Left colon (tissue), 2 donors: ENCODE data around the gene GALNS. TPM values are rescaled to one million over a fixed set of nuclear protein-coding genes. Genes with fewer than 3 reads are reported as not detected.
"Not testable (repeated sequence)": the region's sequence is repeated elsewhere in the genome, so short reads cannot be mapped to it uniquely, and the experiment has no call there.

Experiments
- ATAC-seq: fragments of 200-7000 bp; cut with Tn5 transposase; one replicate; pipeline ENCODE4 v1.9.1; 2020; ENCODE audit warnings: mild to moderate bottlenecking, moderate library complexity
- DNase-seq, 2 donors: peaks; one replicate each; pipeline ENCODE4 v3.0.0-alpha.2; 2020
- intact Hi-C, 2 donors: fragments of 100-400 bp; cut with DNase I in 1 of 2; cut with micrococcal nuclease in 1 of 2; formaldehyde crosslinking; loops; one replicate each; pipeline versions ENCODE4 v1.11.2 to v1.14.0; 2022; cut with DNase I, micrococcal nuclease
- total RNA-seq, 2 donors: library from RNA; stranded (reverse); fragmentation: NEBNext Ultra II Directional; extraction: Animal tissue kit (Norgen Biotek cat#: 25700); gene quantifications; one replicate each; pipeline ENCODE4 v1.2.1, GENCODE V29; 2021
- donor health status: DM: no; HTN: no; CAD: no.
- donor health status: DM: yes; HTN: yes; CAD: no.

Gene GALNS
- total RNA-seq, 2 donors from 2014 or later = 39.1 to 43.5 TPM

DNA sequence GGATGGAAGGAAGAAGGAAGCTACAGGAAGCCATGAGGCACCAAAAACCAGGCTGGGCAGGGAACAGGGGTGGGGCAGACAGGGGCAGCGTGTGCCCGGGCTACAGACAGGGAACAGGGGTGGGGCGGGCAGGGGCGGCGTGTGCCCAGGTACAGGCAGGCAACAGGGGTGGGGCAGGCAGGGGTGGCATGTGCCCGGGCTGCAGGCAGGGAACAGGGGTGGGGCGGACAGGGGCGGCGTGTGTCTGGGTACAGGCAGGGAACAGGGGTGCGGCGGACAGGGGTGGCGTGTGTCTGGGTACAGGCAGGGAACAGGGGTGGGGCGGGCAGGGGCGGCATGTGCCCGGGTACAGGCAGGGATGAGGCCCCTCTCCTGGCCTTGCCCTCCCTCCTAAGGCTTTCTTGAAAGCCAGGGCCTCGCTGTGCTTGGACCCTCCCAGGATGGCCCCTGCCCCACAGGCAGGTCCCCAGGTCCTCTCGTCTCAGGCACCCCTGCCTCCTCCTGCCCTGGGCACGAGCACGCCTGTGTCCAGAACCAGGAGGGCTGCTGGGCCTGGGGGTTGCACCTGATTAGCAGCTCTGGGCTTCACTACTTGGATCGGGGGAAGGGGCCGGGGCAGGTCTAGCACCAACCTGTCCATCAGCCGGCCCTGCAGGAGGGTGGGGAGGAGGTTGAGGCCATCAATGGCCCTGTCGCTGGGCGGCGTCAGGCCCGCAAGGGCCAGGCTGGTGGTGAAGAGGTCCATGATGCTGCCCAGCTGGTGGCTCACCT is 30.5 kb downstream of the GALNS start:
- ATAC-seq = peak; percentile 84
- intact Hi-C loops = no loop called here

GRCh38 chr16:88825146-88825545 is 31.6 kb downstream of the GALNS start:
- DNase-seq = no peak
- intact Hi-C loops = no loop called here
- ATAC-seq = no peak

More for the DNA sequence above, 30.5 kb downstream of the GALNS start:
- DNase-seq = peak; percentile 55 to 91

GRCh38 chr16:88824256-88825077 is 32.3 kb downstream of the GALNS start:
- intact Hi-C loops = no loop called here
- ATAC-seq (no peak), DNase-seq (no peak)

- ATAC-seq, intact Hi-C loops: not testable (repeated sequence)
Observed at GRCh38 chr16:88823646-88824045, 33.1 kb downstream of the GALNS start.

DNA sequence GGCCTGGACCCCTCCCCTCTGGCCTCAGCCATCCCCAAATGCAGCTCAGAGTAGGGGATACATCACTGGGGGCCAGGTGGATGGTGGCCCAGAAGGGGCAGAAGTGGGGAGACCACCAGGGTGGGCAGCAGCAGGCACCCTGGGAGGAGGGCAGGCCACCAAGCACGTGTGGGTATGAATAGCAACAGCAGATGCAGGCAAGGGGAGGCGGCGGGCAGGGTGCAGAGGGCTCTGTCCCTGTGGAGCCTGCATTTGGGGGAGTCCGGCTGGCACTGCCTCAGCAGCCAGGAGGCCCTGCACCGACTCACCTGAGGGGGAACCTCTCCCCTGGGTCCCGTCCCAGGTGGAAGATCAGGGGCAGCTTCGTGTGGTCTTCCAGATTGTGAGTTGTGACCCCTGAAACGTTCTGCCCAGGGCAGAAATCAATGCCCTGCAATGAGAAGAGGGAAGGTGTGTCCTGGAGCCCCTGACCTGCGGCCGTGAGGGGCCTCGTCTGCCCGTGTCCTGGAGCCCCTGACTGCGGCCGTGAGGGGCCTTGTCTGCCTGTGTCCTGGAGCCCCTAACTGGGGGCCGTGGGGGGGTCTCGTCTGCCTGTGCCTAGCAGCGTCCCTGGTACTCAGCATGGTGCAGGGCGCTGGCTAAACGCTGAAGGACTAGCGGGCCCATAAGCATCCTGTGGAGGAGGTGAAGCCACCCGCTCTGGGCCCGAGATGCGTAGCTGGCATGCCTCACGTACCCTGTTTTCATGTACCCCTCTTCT is 34.3 kb downstream of the GALNS start:
- intact Hi-C loops = no loop called here
- no peak for ATAC-seq
- no peak for DNase-seq

More at GRCh38 chr16:88823646-88824045, 33.1 kb downstream of the GALNS start:
- not testable (repeated sequence) for DNase-seq

GRCh38 chr16:88821168-88821850 is 35.4 kb downstream of the GALNS start:
- ATAC-seq (no peak), DNase-seq (no peak)
- intact Hi-C loops = no loop called here

DNA sequence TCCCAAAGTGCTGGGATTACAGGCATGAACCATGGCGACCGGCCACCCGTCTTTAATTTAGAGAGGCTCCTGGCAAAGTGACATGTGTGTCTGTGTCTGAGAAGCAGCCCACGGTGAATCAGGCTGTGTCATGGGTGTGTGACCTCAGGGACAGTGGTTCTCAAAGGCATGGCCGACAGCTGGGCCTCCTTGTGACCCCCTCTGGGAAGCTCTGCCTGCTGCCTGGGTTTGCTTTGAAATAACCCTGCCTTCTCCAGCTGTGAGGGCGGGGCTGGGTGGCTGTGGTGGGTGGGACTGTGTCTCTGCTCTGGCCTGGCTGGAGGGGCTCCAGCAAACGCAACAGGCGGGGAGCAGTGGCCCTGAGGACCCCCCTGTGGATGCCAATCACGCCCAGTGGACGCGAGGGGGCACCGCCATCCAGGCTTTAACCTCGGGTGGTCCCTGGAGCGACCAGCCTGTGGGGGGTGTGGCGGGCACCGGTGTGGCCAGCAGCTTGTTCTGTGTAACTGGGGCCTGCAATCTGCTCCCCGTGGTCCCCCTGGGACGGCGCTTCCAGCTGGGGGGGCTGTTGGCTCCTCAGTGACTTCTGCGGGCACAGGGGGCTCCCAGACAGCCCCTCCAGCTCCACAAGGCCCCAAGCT is 36.2 kb downstream of the GALNS start:
- ATAC-seq = no peak
- intact Hi-C loops = no loop called here
- no peak for DNase-seq

DNA sequence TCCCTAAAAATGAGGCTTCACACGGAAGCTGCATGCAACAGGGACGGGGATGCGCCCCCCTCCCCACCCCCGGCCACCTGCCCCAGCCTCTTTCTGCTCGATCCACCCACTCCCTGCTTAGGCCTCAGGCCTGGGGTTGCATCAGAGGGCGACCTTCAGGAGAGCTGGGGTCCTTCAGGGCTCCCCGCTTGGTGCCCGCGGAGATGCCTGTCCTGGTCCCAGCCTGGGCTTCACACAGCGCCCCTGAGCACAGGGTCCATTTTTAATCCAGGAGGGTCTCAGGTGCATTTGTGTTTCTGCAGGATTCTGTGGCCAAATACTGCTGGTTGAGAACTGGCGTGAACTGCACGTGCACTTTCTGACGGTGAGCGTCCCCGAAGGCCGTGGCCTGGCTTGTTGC is 37.6 kb downstream of the GALNS start:
- ATAC-seq = no peak
- DNase-seq = no peak
- intact Hi-C loops = no loop called here

DNA sequence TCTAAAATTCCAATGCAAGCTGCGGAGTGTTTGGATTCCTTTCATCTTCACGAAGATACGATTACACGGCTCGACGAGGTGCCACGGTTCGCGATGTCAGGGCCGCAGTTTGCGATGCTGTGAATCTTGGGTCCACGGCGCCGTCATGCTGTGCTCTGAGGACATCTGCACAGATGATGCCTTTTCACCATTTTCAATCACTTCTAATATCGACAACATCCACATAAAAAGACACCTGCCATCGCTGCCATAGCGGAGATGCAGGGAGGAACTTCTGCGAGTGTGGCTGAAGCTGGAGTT is 38.2 kb downstream of the GALNS start:
- no peak for ATAC-seq

GRCh38 chr16:88817785-88818574 is 38.8 kb downstream of the GALNS start:
- no peak for DNase-seq
- intact Hi-C loops = no loop called here

More for the DNA sequence above, 38.2 kb downstream of the GALNS start:
- no peak for DNase-seq
- intact Hi-C loops = no loop called here

DNA sequence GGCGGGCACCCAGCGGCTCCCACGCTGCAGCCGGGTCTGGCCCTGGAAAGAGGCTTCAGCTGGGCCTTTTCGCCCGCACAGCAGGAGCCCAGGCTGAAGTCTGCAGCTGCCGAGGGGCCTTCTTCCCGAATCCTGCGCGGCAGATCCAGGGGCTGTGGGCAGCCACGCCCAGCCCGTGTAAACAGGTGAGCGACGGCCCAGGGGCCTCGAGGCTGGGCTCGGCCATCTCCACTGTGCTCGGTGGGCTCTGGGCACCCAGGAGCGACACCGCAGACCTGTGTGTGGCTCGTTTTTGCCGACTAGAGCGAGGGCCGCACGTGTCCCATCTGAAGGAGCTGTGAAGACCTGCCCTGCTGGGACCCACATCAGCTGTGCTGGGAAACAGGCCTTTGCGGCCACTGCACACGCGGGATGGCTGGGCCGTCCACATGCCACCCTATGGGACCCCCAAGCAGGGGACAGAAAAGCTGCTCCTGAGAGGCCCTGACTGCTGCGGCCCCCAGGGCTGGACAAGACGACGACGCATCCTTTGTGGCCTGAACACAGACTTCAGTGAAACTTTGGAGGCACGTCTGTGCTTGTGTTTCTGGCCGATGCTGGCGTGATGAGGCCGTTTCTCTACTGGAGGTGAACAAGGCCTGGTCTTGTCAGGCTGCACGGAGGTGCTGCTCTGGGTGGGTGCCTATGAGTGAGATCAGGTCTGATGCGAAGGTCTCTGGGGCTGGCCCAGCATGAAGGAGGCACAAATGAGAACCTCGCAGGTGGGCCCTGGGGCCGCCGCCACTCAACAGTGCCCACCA is 39.8 kb downstream of the GALNS start:
- no peak for DNase-seq
- intact Hi-C loops = no loop called here
- ATAC-seq = no peak

More at GRCh38 chr16:88817785-88818574, 38.8 kb downstream of the GALNS start:
- ATAC-seq = no peak

DNA sequence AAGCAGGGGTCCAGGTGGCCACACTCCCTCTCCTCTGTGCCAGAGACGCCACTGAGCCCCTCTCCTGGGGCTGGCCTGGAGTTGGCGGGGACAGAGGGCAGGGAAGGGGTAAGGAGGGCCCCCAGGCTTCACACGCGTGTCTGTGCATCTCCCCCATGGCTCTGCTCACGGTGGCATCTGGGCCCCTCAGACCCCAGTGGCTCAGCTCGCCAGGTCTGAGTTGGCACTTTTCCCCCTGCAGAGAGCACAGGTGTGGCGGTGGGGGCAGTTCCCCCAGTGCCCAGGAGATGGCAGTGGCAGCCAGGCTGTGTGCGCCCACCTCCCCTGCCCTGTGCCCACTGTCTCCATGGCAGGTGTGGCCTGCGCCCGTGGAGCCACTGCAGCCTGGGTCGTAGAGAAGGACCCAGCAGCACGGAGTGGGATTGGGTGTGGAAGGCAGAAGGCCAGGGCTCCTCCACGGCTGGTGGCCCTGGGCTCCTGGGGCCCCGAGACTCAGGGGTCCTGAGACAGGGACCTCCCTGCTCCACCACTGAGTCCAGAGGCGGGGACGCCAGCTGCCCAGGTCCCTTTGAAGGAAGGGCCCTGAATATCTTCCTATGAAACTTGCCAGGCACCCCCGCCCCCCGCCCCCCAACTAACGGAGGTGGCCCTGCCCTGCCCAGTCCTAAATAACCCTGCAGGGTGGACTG is 40.7 kb downstream of the GALNS start:
- no peak for ATAC-seq
- intact Hi-C loops = no loop called here
- DNase-seq = peak in 1 of 2 donors; percentile 63

DNA sequence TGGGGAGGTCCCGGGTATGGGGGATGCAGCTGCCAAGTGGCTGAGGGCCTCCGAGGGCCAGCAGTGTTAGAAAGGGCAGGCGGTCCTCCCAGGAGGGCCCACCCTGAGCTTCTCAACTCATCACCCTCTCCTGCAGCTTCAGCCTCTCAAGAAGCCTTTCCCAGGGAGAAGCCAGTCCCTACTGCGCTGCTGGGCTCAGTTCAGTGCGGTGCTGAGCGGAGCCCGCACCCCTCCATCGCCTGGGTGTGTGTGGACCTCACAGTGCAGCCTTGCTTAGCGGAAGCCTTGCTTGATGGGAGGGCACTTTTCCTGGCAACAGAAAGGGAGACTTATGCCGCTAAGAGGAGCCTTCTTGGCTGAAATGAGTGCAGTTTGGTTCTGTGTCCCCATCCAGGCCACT is 41.5 kb downstream of the GALNS start:
- ATAC-seq = no peak
- intact Hi-C loops = no loop called here
- no peak for DNase-seq

GRCh38 chr16:88814144-88814502 is 42.6 kb downstream of the GALNS start:
- no peak for ATAC-seq
- no peak for DNase-seq
- intact Hi-C loops = no loop called here

DNA sequence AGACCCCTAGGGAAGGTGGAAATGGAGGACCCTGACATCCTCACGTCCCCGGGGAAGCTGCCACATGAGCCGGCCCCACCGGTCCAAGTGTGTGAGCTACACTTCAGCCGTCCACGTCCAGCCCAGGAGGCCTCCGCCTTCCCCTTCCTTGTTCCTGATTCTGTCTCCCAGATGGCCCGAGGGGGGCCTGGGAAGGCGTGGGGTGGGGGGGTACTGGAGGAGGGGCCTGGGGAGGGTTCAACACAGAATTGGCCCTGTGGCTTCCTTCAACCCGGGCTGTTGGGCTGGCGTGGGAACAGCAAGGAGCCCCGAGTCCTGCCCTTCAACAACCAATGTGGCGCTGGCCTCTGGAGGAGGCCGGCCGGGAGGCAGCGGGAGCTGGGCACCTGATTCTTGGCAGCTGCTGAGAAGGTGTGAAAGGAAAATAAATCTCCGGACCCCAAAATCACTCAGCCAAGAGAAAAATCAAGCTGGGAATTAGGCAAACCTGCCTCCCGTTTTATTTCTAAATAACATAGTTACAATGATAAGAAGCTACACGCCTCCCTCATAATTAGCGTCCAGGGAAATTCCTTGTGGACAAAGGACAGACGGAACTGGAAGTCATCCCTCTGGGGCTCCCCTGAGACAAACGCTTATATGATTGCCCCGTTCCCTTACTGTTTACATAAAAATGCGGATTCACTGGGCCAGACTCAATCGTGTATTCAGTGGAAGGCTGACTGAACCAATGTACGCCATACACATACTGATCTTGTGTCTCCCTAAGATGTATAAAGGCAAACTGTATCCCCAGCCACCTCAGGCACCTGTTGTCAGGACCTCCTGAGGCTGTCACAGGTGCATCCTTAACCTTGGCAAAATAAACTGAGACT is 43.2 kb downstream of the GALNS start:
- intact Hi-C loops = no loop called here
- ATAC-seq = no peak
- peak; percentile 37 to 44 for DNase-seq
